Astrocyte of the spinal cord (primary cell): ENCODE data around the gene MAP3K20.

Experiments used
- DNase-seq: peaks from one replicate; pipeline ENCODE4 v3.0.0; 2011; ENCODE audit warnings: low read depth, low spot score
- H3K4me3 ChIP-seq: 2 replicates; pipeline ENCODE4 v1.5.1; 2011; ENCODE audit warnings: low read depth, mild to moderate bottlenecking, low read length, moderate library complexity
- CTCF ChIP-seq: IDR thresholded peaks from 2 replicates; pipeline ENCODE4 v1.5.1; 2012; ENCODE audit warnings: low read depth, mild to moderate bottlenecking, low read length, inconsistent platforms
- in situ Hi-C: cut with HindIII; loops from 2 replicates; pipeline ENCODE4 v1.10.0; 2017; ENCODE audit warnings: low sequenced_read_pairs

The MAP3K20 gene

DNA sequence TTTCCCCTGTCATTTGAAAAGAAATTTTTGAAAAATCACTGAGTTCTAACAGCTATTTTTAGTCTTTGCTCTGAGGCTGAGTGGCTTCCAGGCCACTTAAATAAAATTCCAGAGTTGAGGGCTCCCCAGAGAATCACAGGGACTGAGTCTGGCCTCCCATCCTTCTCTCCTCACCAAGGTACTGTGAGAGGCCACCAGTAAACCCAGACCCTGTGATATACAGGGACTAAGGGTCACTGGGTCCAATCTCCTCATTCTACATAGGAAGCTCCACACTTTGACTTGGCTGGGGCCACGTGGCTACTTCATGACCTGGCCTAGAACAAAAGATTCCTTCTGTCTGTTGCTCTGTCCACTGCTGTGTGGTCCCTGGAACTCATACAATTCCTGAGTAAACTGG lies 155.8 kb downstream of the MAP3K20 start:
- in situ Hi-C loops, result no loop called here
- DNase-seq, result no peak
- TF ChIP-seq CTCF, result no peak
- no peak overlapping the region for H3K4me3 ChIP-seq

- in situ Hi-C loops, result no loop called here
- H3K4me3 ChIP-seq, result no peak overlapping the region
- TF ChIP-seq CTCF, result no peak
- DNase-seq, result peak; percentile 62
These were observed 157.5 kb downstream of the MAP3K20 start for GRCh38 chr2:173232956-173233744.

DNA sequence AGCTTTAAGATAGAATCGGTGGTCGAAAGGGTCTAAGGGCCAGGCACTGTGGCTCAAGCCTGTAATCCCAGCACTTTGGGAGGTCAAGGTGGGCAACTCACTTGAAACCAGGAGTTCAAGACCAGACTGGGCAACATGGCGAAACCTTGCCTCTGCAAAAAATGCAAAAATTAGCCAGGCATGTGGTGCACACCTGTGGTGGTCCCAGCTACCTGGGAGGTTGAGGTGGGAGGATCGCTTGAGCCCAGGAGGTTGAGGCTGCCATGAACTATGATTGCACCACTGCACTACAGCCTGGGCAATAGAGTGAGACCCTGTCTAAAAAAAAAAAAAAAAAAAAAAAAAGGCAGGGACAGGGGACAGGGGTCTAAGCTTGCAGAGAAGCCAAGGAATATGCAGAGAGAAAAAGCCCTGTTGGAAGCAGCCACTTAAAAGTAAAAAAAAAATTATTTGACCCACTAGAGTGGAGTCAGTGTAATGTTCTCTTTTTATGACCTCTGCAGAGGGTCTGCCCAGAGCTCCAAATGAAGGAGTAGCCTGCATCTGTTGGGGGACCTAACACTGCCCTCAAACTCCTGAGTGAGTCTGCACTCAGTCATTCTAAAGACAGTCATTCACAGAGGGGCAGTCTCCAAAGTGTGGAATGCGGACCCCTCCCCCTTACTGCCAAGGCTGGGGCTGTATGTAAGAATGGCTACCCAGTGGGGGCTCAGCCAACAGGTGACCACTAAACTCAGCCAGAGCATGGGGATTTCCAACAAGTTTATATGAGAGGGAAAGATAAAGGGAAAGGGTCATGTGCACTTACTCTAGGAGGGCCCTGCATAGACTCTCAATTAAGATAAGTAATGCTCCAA lies 160.5 kb downstream of the MAP3K20 start:
- DNase-seq, result no peak
- in situ Hi-C loops, result no loop called here
- TF ChIP-seq CTCF, result no peak
- no peak overlapping the region for H3K4me3 ChIP-seq

DNA sequence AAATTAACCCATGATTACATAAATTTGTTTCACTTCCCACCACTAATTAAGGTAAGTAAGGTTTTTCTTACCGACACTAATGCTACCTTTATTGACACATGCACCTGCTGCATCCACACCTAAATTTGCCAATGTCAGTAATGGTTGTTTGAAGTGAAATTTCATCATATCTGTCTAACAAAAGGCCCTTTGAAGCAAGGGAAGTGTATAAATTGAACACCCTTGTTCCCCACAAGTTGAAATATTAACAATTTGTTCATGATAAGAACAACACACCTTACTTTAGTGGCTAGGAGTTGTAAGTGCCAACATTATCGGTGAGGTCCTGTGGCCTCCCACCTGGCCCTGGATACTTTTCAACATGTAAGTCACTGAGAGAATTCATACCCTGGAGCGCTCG lies 162.7 kb downstream of the MAP3K20 start:
- in situ Hi-C loops, result no loop called here
- H3K4me3 ChIP-seq, result no peak overlapping the region
- DNase-seq, result no peak
- no peak for TF ChIP-seq CTCF

GRCh38 chr2:173238831-173239230 lies 163.2 kb downstream of the MAP3K20 start:
- DNase-seq, result no peak
- no peak for TF ChIP-seq CTCF
- in situ Hi-C loops, result no loop called here

DNA sequence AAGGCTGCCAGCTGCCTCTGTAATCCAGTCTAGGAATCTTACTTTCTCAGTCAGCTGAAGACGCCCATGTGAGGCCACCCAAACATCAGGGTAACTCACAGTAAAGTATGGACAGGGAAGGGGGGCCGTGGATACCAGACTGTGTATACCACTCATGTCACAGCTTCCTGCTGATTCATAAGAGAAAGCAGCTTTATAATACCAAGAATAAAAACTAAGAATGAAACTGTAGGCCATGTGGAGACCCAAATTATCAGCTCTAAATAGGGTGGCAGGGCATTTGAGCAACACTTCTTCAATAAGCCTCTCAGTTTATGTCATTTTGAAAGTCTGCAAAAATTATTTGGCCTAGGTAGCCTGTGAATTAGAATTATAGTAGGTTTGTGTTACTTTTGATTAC lies 164.0 kb downstream of the MAP3K20 start:
- H3K4me3 ChIP-seq, result no peak overlapping the region
- no peak for TF ChIP-seq CTCF
- in situ Hi-C loops, result no loop called here
- DNase-seq, result no peak

More at GRCh38 chr2:173238831-173239230, 163.2 kb downstream of the MAP3K20 start:
- no peak overlapping the region for H3K4me3 ChIP-seq
